Measurements from ENCODE around the gene SAMD7.

Gene SAMD7

DNA sequence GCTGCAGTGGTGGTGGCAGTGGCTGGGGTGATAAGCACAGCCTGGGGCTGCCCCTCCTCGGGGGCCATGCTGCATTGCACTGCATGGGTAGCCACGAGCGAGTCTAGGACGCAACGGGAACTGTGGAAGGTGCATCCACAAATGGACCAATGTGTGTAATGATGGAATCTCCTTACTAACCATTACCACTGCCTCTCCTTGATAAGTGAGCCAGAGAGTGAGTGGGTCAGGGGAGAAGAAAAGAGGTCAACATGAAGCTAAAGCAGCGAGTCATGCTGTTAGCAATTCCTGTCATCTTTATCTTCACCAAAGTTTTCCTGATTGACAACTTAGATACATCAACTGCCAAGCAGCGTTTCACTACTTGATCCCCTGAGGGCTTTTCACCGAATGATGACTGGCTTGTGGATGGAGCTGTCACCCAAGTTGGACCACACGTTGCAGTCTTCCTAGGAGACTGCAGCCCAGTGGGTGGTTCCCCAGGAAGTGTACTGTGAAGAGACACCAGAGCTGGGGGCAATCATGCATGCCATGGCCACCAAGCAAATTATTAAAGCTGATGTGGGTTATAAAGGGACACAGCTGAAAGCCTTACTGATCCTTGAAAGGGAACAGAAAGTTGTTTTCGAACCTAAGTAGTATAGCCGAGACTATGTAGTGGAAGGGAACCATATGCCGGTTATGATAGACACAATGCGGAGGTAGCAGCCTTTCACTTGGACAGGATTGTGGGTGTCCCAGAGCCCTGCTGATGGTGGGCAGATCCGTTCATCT, 20.6 kb downstream of the SAMD7 start:
- TF ChIP-seq, protein P1, sequence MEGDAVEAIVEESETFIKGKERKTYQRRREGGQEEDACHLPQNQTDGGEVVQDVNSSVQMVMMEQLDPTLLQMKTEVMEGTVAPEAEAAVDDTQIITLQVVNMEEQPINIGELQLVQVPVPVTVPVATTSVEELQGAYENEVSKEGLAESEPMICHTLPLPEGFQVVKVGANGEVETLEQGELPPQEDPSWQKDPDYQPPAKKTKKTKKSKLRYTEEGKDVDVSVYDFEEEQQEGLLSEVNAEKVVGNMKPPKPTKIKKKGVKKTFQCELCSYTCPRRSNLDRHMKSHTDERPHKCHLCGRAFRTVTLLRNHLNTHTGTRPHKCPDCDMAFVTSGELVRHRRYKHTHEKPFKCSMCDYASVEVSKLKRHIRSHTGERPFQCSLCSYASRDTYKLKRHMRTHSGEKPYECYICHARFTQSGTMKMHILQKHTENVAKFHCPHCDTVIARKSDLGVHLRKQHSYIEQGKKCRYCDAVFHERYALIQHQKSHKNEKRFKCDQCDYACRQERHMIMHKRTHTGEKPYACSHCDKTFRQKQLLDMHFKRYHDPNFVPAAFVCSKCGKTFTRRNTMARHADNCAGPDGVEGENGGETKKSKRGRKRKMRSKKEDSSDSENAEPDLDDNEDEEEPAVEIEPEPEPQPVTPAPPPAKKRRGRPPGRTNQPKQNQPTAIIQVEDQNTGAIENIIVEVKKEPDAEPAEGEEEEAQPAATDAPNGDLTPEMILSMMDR (IDR thresholded peaks at IDR 0.05; ENCODE audit: low read depth, low read length, missing control alignments): no peak
- H3K4me3 ChIP-seq (ENCODE audit: low read depth, low read length): no peak overlapping the region; the same call in 1 of the 2 replicates
- peak; percentile 86 for DNase-seq (ENCODE audit: low read depth)

DNA sequence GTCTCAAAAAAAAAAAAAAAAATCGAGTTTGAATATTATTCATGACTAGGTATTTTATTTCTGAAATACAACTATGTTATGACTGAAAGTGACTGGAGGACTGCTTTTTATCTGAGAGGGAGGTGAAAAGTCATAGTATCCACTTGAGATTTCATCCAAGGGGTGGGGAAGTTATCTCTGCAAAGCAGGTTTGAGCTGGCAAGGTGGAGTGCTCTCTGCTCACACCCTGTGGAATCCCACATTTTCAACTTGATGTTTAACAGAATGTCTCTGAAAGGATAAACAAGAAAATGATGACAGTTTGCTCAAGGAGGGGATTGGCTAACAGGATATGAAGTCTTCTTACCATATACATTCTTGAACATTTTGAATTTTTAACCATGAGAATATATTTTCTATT, 27.9 kb downstream of the SAMD7 start:
- H3K4me3 ChIP-seq (ENCODE audit: low read depth, low read length): no peak overlapping the region
- DNase-seq (ENCODE audit: low read depth): no peak
- TF ChIP-seq, protein P1 (IDR thresholded peaks at IDR 0.05; ENCODE audit: low read depth, low read length, missing control alignments): no peak

GRCh38 chr3:169939751-169940150, 28.4 kb downstream of the SAMD7 start:
- DNase-seq (ENCODE audit: low read depth): no peak
- H3K4me3 ChIP-seq (ENCODE audit: low read depth, low read length): no peak overlapping the region
- TF ChIP-seq, protein P1 (IDR thresholded peaks at IDR 0.05; ENCODE audit: low read depth, low read length, missing control alignments): no peak

- peak overlapping the region; percentile 35; the same call in 1 of the 2 replicates for H3K4me3 ChIP-seq (ENCODE audit: low read depth, low read length)
- TF ChIP-seq, protein P1 (IDR thresholded peaks at IDR 0.05; ENCODE audit: low read depth, low read length, missing control alignments): no peak
- peak; percentile 95 for DNase-seq (ENCODE audit: low read depth)
Measured at GRCh38 chr3:169940470-169941181, 29.3 kb downstream of the SAMD7 start.

DNA sequence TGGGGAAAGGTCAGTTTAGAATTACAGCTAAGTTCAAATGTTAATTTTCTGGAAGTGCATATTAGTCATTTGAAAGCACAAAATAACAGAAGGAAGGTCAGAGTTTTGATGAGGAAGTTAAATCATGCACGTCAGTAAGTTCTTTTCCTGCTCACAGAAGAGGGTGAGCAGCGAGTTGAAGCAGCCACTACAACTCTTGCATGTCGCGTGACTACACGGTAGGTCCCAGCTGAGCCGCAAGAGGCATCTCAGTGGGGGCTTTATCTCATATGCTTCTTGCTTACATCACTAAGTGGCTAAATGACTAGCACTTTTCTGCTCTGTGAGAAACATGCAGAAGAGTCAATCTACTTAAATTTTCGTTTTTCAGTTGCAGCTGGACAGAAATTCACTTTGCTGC, 33.9 kb downstream of the SAMD7 start:
- no peak overlapping the region for H3K4me3 ChIP-seq (ENCODE audit: low read depth, low read length)
- TF ChIP-seq, protein P1 (IDR thresholded peaks at IDR 0.05; ENCODE audit: low read depth, low read length, missing control alignments): no peak
- DNase-seq (ENCODE audit: low read depth): peak; percentile 96

- TF ChIP-seq, protein P1 (IDR thresholded peaks at IDR 0.05; ENCODE audit: low read depth, low read length, missing control alignments): no peak
- no peak for DNase-seq (ENCODE audit: low read depth)
- no peak overlapping the region for H3K4me3 ChIP-seq (ENCODE audit: low read depth, low read length)
Measured at GRCh38 chr3:169946336-169946735, 35.0 kb downstream of the SAMD7 start.
